NCI-H2227 treated with DMSO at 0.1 percent for 48 hours (cell line): Measurements from ENCODE around the gene MBTPS1.

Experiments
- DNase-seq: peaks from one replicate; lab custom pipeline; 2025; lab: John Stamatoyannopoulos, UW

Gene MBTPS1

GRCh38 chr16:84034516-84034915 lies 82.2 kb downstream of the MBTPS1 start:
- DNase-seq, result no peak

- DNase-seq, result no peak
These were observed 83.2 kb downstream of the MBTPS1 start for GRCh38 chr16:84033251-84034195.

- DNase-seq, result peak; percentile 41
These were observed 84.1 kb downstream of the MBTPS1 start for GRCh38 chr16:84032458-84033178.

- no peak for DNase-seq
These were observed 85.2 kb downstream of the MBTPS1 start for GRCh38 chr16:84031556-84031955.

GRCh38 chr16:84029297-84030047 lies 87.3 kb downstream of the MBTPS1 start:
- no peak for DNase-seq

- DNase-seq, result no peak
These were observed 89.1 kb downstream of the MBTPS1 start for GRCh38 chr16:84027625-84028024.

- no peak for DNase-seq
These were observed 90.1 kb downstream of the MBTPS1 start for GRCh38 chr16:84026606-84027005.

GRCh38 chr16:84024854-84025253 lies 91.9 kb downstream of the MBTPS1 start:
- no peak for DNase-seq

- no peak for DNase-seq
These were observed 94.1 kb downstream of the MBTPS1 start for GRCh38 chr16:84022644-84023043.

GRCh38 chr16:84021488-84021887 lies 95.3 kb downstream of the MBTPS1 start:
- DNase-seq, result no peak

GRCh38 chr16:84020353-84020752 lies 96.4 kb downstream of the MBTPS1 start:
- DNase-seq, result no peak

- no peak for DNase-seq
These were observed 98.0 kb downstream of the MBTPS1 start for GRCh38 chr16:84018710-84019109.

GRCh38 chr16:84016477-84016876 lies 100.3 kb downstream of the MBTPS1 start:
- DNase-seq, result no peak

- no peak for DNase-seq
These were observed 101.3 kb downstream of the MBTPS1 start for GRCh38 chr16:84015399-84015798.

GRCh38 chr16:84014570-84015327 lies 102.0 kb downstream of the MBTPS1 start:
- DNase-seq, result no peak

GRCh38 chr16:84013787-84014569 lies 102.8 kb downstream of the MBTPS1 start:
- no peak for DNase-seq

GRCh38 chr16:84009282-84009681 lies 107.5 kb downstream of the MBTPS1 start:
- no peak for DNase-seq

- DNase-seq, result no peak
These were observed 108.8 kb downstream of the MBTPS1 start for GRCh38 chr16:84007965-84008364.

GRCh38 chr16:84007520-84007919 lies 109.2 kb downstream of the MBTPS1 start:
- no peak for DNase-seq

GRCh38 chr16:84005391-84005790 lies 111.4 kb downstream of the MBTPS1 start:
- no peak for DNase-seq

GRCh38 chr16:84004442-84004841 lies 112.3 kb downstream of the MBTPS1 start:
- no peak for DNase-seq
